PC-3 (cell line): Measurements from ENCODE around the gene ADGRL3. TPM values are rescaled to one million over a fixed set of nuclear protein-coding genes. Genes with fewer than 3 reads are reported as not detected.

Experiments
- ATAC-seq: fragments of 200-7000 bp; cut with Tn5 transposase; 2 replicates; pipeline ENCODE4 v1.9.1; 2020; ENCODE audit warnings: mild to moderate bottlenecking, moderate library complexity
- BruUV-seq: library from RNA; stranded (reverse); fragments of 400-500 nt; replicated peaks from 2 replicates; lab custom pipeline; 2021; lab: Mats Ljungman, UMichigan
- CTCF ChIA-PET: fragments of 300-600 bp; sonication (Branson Sonifier 250); formaldehyde crosslinking; loops from one replicate; lab custom pipeline; 2022; ENCODE audit warnings: antibody characterized with exemption; lab: Charles Lee
- POLR2A ChIA-PET: fragments of 300-600 bp; sonication (Branson Sonifier 250); formaldehyde crosslinking; loops from one replicate; lab custom pipeline; 2022; ENCODE audit warnings: antibody characterized with exemption; ENCODE audit not compliant: unreplicated experiment; lab: Charles Lee
- DNase-seq: peaks from one replicate; pipeline ENCODE4 v3.0.0-alpha.2; 2015
- H2AFZ ChIP-seq: fragments of 300-600 bp; sonication (generic); 2 replicates; pipeline ENCODE4 v1.6.0; 2016; ENCODE audit warnings: antibody characterized with exemption, low read length
- H3F3A ChIP-seq: fragments of 300-600 bp; sonication (generic); one replicate; pipeline ENCODE4 v1.6.0; 2017; ENCODE audit warnings: antibody characterized with exemption, low read length, control low read depth, mild to moderate bottlenecking; ENCODE audit not compliant: unreplicated experiment
- H3K27ac ChIP-seq: fragments of 300-600 bp; sonication (generic); 2 replicates; pipeline ENCODE4 v1.5.1; 2016; ENCODE audit warnings: mild to moderate bottlenecking, low read length
- H3K27me3 ChIP-seq: fragments of 300-600 bp; sonication (generic); 2 replicates; pipeline ENCODE4 v1.6.1; 2016; ENCODE audit warnings: low read length, mixed read lengths
- H3K36me3 ChIP-seq: fragments of 300-600 bp; sonication (generic); 2 replicates; pipeline ENCODE4 v1.6.1; 2016; ENCODE audit warnings: low read depth, mixed run types, low read length, mixed read lengths
- H3K4me1 ChIP-seq: fragments of 300-600 bp; sonication (generic); 2 replicates; pipeline ENCODE4 v1.5.1; 2016; ENCODE audit warnings: low read length; ENCODE audit not compliant: insufficient read depth
- H3K4me2 ChIP-seq: fragments of 300-600 bp; sonication (generic); 2 replicates; pipeline ENCODE4 v1.6.0; 2016; ENCODE audit warnings: low read length
- H3K4me3 ChIP-seq: fragments of 300-600 bp; sonication (generic); 2 replicates; pipeline ENCODE4 v1.5.1; 2016; ENCODE audit warnings: mild to moderate bottlenecking, low read length, mixed read lengths
- H3K79me2 ChIP-seq: fragments of 300-600 bp; sonication (generic); 2 replicates; pipeline ENCODE4 v1.6.1; 2017; ENCODE audit warnings: low read length, mixed read lengths
- H3K9ac ChIP-seq: fragments of 300-600 bp; sonication (generic); 2 replicates; pipeline ENCODE4 v1.6.0; 2016; ENCODE audit warnings: mild to moderate bottlenecking, low read length
- H3K9me2 ChIP-seq: fragments of 300-600 bp; sonication (generic); replicated peaks from 2 replicates; pipeline ENCODE4 v1.6.1; 2016; ENCODE audit warnings: mixed run types, low read length, mixed read lengths
- H3K9me3 ChIP-seq: fragments of 300-600 bp; sonication (generic); 2 replicates; pipeline ENCODE4 v1.6.1; 2016; ENCODE audit warnings: low read length, mixed read lengths
- H4K20me1 ChIP-seq: fragments of 300-600 bp; sonication (generic); 2 replicates; pipeline ENCODE4 v1.6.1; 2016; ENCODE audit warnings: low read length, mixed read lengths
- CTCF ChIP-seq: fragments of 300-600 bp; sonication (generic); conservative IDR thresholded peaks from 2 replicates; pipeline ENCODE4 v1.5.1; 2017; ENCODE audit warnings: antibody characterized with exemption, low read depth, mild to moderate bottlenecking, low read length
- EZH2 ChIP-seq: fragments of 300-600 bp; sonication (generic); IDR thresholded peaks from one replicate; pipeline ENCODE4 v1.6.1; 2017; ENCODE audit warnings: antibody characterized with exemption, mild to moderate bottlenecking, low read length; ENCODE audit not compliant: unreplicated experiment
- EZH2phosphoT487 ChIP-seq: fragments of 300-600 bp; sonication (generic); IDR thresholded peaks from 2 replicates; pipeline ENCODE4 v1.6.1; 2018; ENCODE audit warnings: mild to moderate bottlenecking, antibody characterized with exemption, low read length, borderline replicate concordance
- intact Hi-C: fragments of 100-400 bp; cut with micrococcal nuclease; formaldehyde crosslinking; loops from 2 replicates; pipeline ENCODE4 v1.9.0; 2023
- total RNA-seq: library from RNA; depleted of rRNA; stranded (reverse); fragments of >200 nt; gene quantifications from 2 replicates; pipeline ENCODE4 v1.2.3, GENCODE V29; 2014

Gene ADGRL3
- total RNA-seq, 1 experiment from 2014 or later = 0.66 TPM

- peak; percentile 45 for ATAC-seq
- TF ChIP-seq CTCF = no peak
- no peak for TF ChIP-seq EZH2phosphoT487
- no peak for TF ChIP-seq EZH2
- Histone ChIP-seq H3K9ac (no peak overlapping the region), H3K4me1 (peaks cover 8% of the 10 kb centered on the region; the same call in 1 of the 2 replicates), H3K36me3 (no peaks in the 10 kb centered on the region), H3K9me3 (no peaks in the 10 kb centered on the region), H3K79me2 (no peaks in the 10 kb centered on the region), H4K20me1 (no peaks in the 10 kb centered on the region), H3F3A (no peaks in the 10 kb centered on the region), H3K4me2 (no peak overlapping the region), H3K27ac (no peak overlapping the region), H3K4me3 (no peak overlapping the region), H3K9me2 (no peaks in the 10 kb centered on the region), H3K27me3 (no peaks in the 10 kb centered on the region), H2AFZ (no peak overlapping the region)
- intact Hi-C loops = loop anchor here (5.0 kb wide), 1 partner anchor 139 kb away; no protein-coding TSS in a partner anchor
- no TSS peak for BruUV-seq
- ChIA-PET CTCF (interaction anchor here (1.4 kb wide), 1 partner anchor 41 kb away, joined by 6 read pairs; no protein-coding TSS in a partner anchor), POLR2A (no interaction called here)
- peak; percentile 60 for DNase-seq
Measured at GRCh38 chr4:61783050-61783449, 582.9 kb downstream of the ADGRL3 start.

GRCh38 chr4:61785761-61786160 lies 585.6 kb downstream of the ADGRL3 start:
- no peaks in the 10 kb centered on the region for H3K27me3 ChIP-seq
- H3K4me2 ChIP-seq = no peak overlapping the region
- no peak overlapping the region for H3K27ac ChIP-seq
- no peak overlapping the region for H3K9ac ChIP-seq
- H3K9me3 ChIP-seq = no peaks in the 10 kb centered on the region
- peaks cover 11% of the 10 kb centered on the region; the same call in 1 of the 2 replicates for H3K4me1 ChIP-seq
- no peaks in the 10 kb centered on the region for H3K36me3 ChIP-seq
- no peaks in the 10 kb centered on the region for H3K79me2 ChIP-seq
- H2AFZ ChIP-seq = no peak overlapping the region
- CTCF ChIA-PET = no interaction called here
- H3K9me2 ChIP-seq = no peaks in the 10 kb centered on the region
- TF ChIP-seq EZH2phosphoT487 (no peak), EZH2 (no peak), CTCF (no peak)
- H3F3A ChIP-seq = no peaks in the 10 kb centered on the region
- POLR2A ChIA-PET = no interaction called here
- no peak for DNase-seq
- no peak for ATAC-seq
- no TSS peak for BruUV-seq
- no peaks in the 10 kb centered on the region for H4K20me1 ChIP-seq
- intact Hi-C loops = no loop called here
- H3K4me3 ChIP-seq = no peak overlapping the region

GRCh38 chr4:61786211-61786610 lies 586.1 kb downstream of the ADGRL3 start:
- intact Hi-C loops = no loop called here
- H3K4me3 ChIP-seq = no peak overlapping the region
- no peaks in the 10 kb centered on the region for H3K9me2 ChIP-seq
- H3F3A ChIP-seq = no peaks in the 10 kb centered on the region
- H3K27ac ChIP-seq = no peak overlapping the region
- no peak overlapping the region for H3K9ac ChIP-seq
- H3K4me1 ChIP-seq = peaks cover 11% of the 10 kb centered on the region; the same call in 1 of the 2 replicates
- no peaks in the 10 kb centered on the region for H3K36me3 ChIP-seq
- ATAC-seq (no peak), DNase-seq (no peak)
- no peaks in the 10 kb centered on the region for H3K79me2 ChIP-seq
- TF ChIP-seq EZH2 (no peak), CTCF (no peak), EZH2phosphoT487 (no peak)
- ChIA-PET CTCF (no interaction called here), POLR2A (no interaction called here)
- H4K20me1 ChIP-seq = no peaks in the 10 kb centered on the region
- H3K27me3 ChIP-seq = no peaks in the 10 kb centered on the region
- no peak overlapping the region for H3K4me2 ChIP-seq
- no TSS peak for BruUV-seq
- H2AFZ ChIP-seq = no peak overlapping the region
- H3K9me3 ChIP-seq = no peaks in the 10 kb centered on the region
